ENCODE data around the gene LYSMD4.

DNA sequence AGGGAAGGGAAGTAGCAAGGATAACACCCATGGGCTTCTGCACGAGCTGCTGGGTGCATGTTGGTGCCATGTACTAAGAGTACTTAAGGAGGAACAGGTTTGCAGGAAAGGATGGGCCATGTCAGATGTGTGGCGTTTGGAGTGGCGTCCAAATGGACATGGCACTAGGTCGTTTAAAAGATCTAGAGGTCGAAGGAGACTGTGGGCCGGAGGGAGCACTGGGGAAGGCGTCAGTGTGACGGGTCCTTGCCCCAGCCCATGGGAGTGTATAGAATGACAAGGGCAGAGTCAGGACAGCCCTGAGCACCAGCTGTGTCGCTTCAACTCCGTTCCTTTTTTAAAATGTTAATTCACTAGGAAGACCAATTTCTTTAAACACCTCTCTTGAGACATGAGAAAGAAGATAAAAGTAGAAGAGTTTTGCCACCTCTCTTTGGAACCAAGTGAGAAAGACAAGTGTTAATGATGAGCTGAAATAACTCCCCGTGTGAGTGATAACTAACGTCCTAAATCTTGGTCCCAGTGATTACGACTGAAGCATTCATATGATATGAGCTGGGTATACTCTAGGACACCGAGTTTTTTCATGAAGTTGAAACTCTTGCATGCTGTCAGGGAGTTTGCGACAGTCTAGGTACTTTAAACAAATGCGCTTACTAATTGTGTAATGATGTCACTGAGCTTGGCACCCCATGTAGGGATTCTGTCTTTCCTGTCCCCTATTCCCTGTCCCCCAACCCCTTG lies 23.8 kb downstream of the LYSMD4 start:
- TF ChIP-seq TAF1 (IDR thresholded peaks at IDR 0.05; ENCODE audit: borderline replicate concordance, low read depth, low read length) (no peak), POLR2A (IDR thresholded peaks at IDR 0.05; ENCODE audit: low read depth, low read length) (no peak)

Measured in GM12892 (cell line).